ENCODE results near the gene PKNOX2.

GRCh38 chr11:125257190-125257579 is 92.6 kb downstream of the PKNOX2 start:
- TF ChIP-seq CTCF (IDR thresholded peaks at IDR 0.05) = no peak
- no peak for TF ChIP-seq POLR2A (IDR thresholded peaks at IDR 0.05)
- TF ChIP-seq EP300 (IDR thresholded peaks at IDR 0.05) = no peak

Measured in ovary (tissue), 3 donors.